Measurements from ENCODE around the gene UCK2.

UCK2 gene

DNA sequence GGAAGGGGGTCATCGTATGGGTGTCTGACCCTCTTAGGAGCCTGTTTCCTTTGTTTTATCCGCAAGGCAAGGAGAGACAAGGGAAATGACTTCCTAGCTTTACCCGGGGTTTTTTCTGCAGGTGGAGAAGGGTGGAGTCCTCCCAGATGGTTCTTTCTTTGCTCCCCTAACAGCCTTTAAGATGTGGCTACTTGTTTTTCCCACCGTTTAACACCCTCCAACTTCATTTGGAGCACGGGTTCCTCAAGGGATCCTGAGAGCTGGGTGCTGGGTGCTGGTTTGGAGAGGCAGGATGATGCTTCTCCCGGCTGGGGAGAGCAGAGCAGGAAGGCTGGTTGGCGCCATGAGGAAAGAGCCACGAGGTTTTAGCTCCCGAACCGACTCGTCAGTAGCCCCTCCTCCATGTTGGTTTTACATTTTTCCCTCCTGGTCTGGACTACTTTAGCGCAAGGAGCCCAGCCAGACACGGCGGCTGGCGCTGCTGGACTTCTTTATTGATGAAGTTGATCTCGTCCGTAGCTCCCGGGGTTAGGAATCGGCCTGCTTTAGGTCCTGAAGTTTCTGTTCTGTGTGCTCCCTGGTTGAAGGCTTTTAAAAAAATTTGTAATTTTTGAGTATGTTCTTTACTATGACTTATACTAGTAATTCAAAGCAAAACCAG is 1.4 kb downstream of the UCK2 start:
- Histone ChIP-seq H3K27me3 (ENCODE audit: control insufficient read depth in 1 of 2, insufficient read depth in 1 of 2, low read length in 2 of 2) (no peaks in the 10 kb centered on the region), H3K14ac (ENCODE audit: low read length in 2 of 2) (no peak overlapping the region), H2AFZ (ENCODE audit: low read depth, low read length) (no peak overlapping the region), H3K4ac (ENCODE audit: low read depth in 1 of 2, low read length in 2 of 2) (no peak overlapping the region), H3K4me2 (ENCODE audit: low read length, poor library complexity, severe bottlenecking) (peak overlapping the region; percentile 94), H3K9me3 (ENCODE audit: control insufficient read depth, low read length) (no peaks in the 10 kb centered on the region), H3K79me1 (replicated peaks; ENCODE audit: low read length, poor library complexity, severe bottlenecking) (no peaks in the 10 kb centered on the region), H3K27ac (ENCODE audit: low read length, poor library complexity, severe bottlenecking) (peak overlapping the region; percentile 88), H3K9ac (ENCODE audit: low read length) (peak overlapping the region; percentile 91), H3K4me3 (ENCODE audit: insufficient read depth in 1 of 2, low read depth in 1 of 2, low read length in 2 of 2) (peak overlapping the region; percentile 95 to 96), H3K23ac (ENCODE audit: low read length in 2 of 2) (no peak overlapping the region), H3K18ac (ENCODE audit: low read depth in 1 of 2, low read length in 2 of 2) (peak overlapping the region; percentile 4 to 58), H2AK5ac (ENCODE audit: low read length, severe bottlenecking) (no peak overlapping the region), H2BK12ac (ENCODE audit: low read length in 2 of 2) (no peak overlapping the region), H3K4me1 (ENCODE audit: control insufficient read depth, insufficient read depth, low read depth, low read length) (peaks cover 8% of the 10 kb centered on the region), H4K8ac (ENCODE audit: low read length) (peak overlapping the region; percentile 57), H2BK5ac (ENCODE audit: low read depth, low read length, poor library complexity, severe bottlenecking) (peak overlapping the region; percentile 37), H3K36me3 (ENCODE audit: control insufficient read depth in 1 of 2, insufficient read depth in 2 of 2, low read depth in 1 of 2, low read length in 2 of 2) (no peaks in the 10 kb centered on the region), H2BK15ac (ENCODE audit: low read depth, poor library complexity, severe bottlenecking) (no peak overlapping the region), H4K91ac (ENCODE audit: low read length) (no peak overlapping the region), H2BK120ac (ENCODE audit: low read depth, low read length) (peak overlapping the region; percentile 92)
- under 1% methylated on average over 16 of the region's 19 CpGs for WGBS
- peak; percentile 91 for DNase-seq

GRCh38 chr1:165829888-165830287 is 2.5 kb downstream of the UCK2 start:
- no peak for DNase-seq
- Histone ChIP-seq H3K23ac (ENCODE audit: low read length in 2 of 2) (no peak overlapping the region), H2AK5ac (ENCODE audit: low read length, severe bottlenecking) (peak overlapping the region; percentile 31), H3K27ac (ENCODE audit: low read length, poor library complexity, severe bottlenecking) (peak overlapping the region; percentile 21), H3K4me1 (ENCODE audit: control insufficient read depth, insufficient read depth, low read depth, low read length) (peaks cover 8% of the 10 kb centered on the region), H3K27me3 (ENCODE audit: control insufficient read depth in 1 of 2, insufficient read depth in 1 of 2, low read length in 2 of 2) (no peaks in the 10 kb centered on the region), H4K8ac (ENCODE audit: low read length) (peak overlapping the region; percentile 36), H3K4ac (ENCODE audit: low read depth in 1 of 2, low read length in 2 of 2) (no peak overlapping the region), H2BK15ac (ENCODE audit: low read depth, poor library complexity, severe bottlenecking) (no peak overlapping the region), H2BK120ac (ENCODE audit: low read depth, low read length) (no peak overlapping the region), H3K79me1 (replicated peaks; ENCODE audit: low read length, poor library complexity, severe bottlenecking) (no peaks in the 10 kb centered on the region), H2BK12ac (ENCODE audit: low read length in 2 of 2) (peak overlapping the region in 1 of 2 experiments; percentile 13), H3K9ac (ENCODE audit: low read length) (peak overlapping the region; percentile 91), H2BK5ac (ENCODE audit: low read depth, low read length, poor library complexity, severe bottlenecking) (no peak overlapping the region), H3K4me3 (ENCODE audit: insufficient read depth in 1 of 2, low read depth in 1 of 2, low read length in 2 of 2) (peak overlapping the region in 1 of 2 experiments; percentile 95), H3K14ac (ENCODE audit: low read length in 2 of 2) (no peak overlapping the region), H4K91ac (ENCODE audit: low read length) (peak overlapping the region; percentile 5), H2AFZ (ENCODE audit: low read depth, low read length) (no peak overlapping the region), H3K36me3 (ENCODE audit: control insufficient read depth in 1 of 2, insufficient read depth in 2 of 2, low read depth in 1 of 2, low read length in 2 of 2) (no peaks in the 10 kb centered on the region), H3K18ac (ENCODE audit: low read depth in 1 of 2, low read length in 2 of 2) (no peak overlapping the region), H3K4me2 (ENCODE audit: low read length, poor library complexity, severe bottlenecking) (peak overlapping the region; percentile 94), H3K9me3 (ENCODE audit: control insufficient read depth, low read length) (no peaks in the 10 kb centered on the region)
- 100% methylated on average over 2 of the region's 4 CpGs for WGBS

GRCh38 chr1:165831146-165831545 is 3.7 kb downstream of the UCK2 start:
- Histone ChIP-seq H2BK15ac (ENCODE audit: low read depth, poor library complexity, severe bottlenecking) (no peak overlapping the region), H4K8ac (ENCODE audit: low read length) (no peak overlapping the region), H2AK5ac (ENCODE audit: low read length, severe bottlenecking) (no peak overlapping the region), H2BK12ac (ENCODE audit: low read length in 2 of 2) (no peak overlapping the region), H4K91ac (ENCODE audit: low read length) (no peak overlapping the region), H3K79me1 (replicated peaks; ENCODE audit: low read length, poor library complexity, severe bottlenecking) (no peaks in the 10 kb centered on the region), H3K4me3 (ENCODE audit: insufficient read depth in 1 of 2, low read depth in 1 of 2, low read length in 2 of 2) (no peak overlapping the region), H3K27ac (ENCODE audit: low read length, poor library complexity, severe bottlenecking) (no peak overlapping the region), H3K27me3 (ENCODE audit: control insufficient read depth in 1 of 2, insufficient read depth in 1 of 2, low read length in 2 of 2) (no peaks in the 10 kb centered on the region), H3K9ac (ENCODE audit: low read length) (no peak overlapping the region), H3K4me1 (ENCODE audit: control insufficient read depth, insufficient read depth, low read depth, low read length) (peaks cover 8% of the 10 kb centered on the region), H2BK5ac (ENCODE audit: low read depth, low read length, poor library complexity, severe bottlenecking) (no peak overlapping the region), H3K36me3 (ENCODE audit: control insufficient read depth in 1 of 2, insufficient read depth in 2 of 2, low read depth in 1 of 2, low read length in 2 of 2) (no peaks in the 10 kb centered on the region), H3K9me3 (ENCODE audit: control insufficient read depth, low read length) (no peaks in the 10 kb centered on the region), H3K18ac (ENCODE audit: low read depth in 1 of 2, low read length in 2 of 2) (no peak overlapping the region), H3K4ac (ENCODE audit: low read depth in 1 of 2, low read length in 2 of 2) (no peak overlapping the region), H3K23ac (ENCODE audit: low read length in 2 of 2) (no peak overlapping the region), H3K14ac (ENCODE audit: low read length in 2 of 2) (no peak overlapping the region), H2BK120ac (ENCODE audit: low read depth, low read length) (no peak overlapping the region), H2AFZ (ENCODE audit: low read depth, low read length) (no peak overlapping the region), H3K4me2 (ENCODE audit: low read length, poor library complexity, severe bottlenecking) (no peak overlapping the region)
- DNase-seq = no peak
- WGBS = 100% methylated on average over 3 of the region's 3 CpGs

- Histone ChIP-seq H3K79me1 (replicated peaks; ENCODE audit: low read length, poor library complexity, severe bottlenecking) (no peaks in the 10 kb centered on the region), H2AK5ac (ENCODE audit: low read length, severe bottlenecking) (peak overlapping the region; percentile 42), H3K4me3 (ENCODE audit: insufficient read depth in 1 of 2, low read depth in 1 of 2, low read length in 2 of 2) (no peak overlapping the region), H4K8ac (ENCODE audit: low read length) (no peak overlapping the region), H3K9ac (ENCODE audit: low read length) (no peak overlapping the region), H3K36me3 (ENCODE audit: control insufficient read depth in 1 of 2, insufficient read depth in 2 of 2, low read depth in 1 of 2, low read length in 2 of 2) (peaks cover 0 to 6% of the 10 kb centered on the region in 2 experiments), H2AFZ (ENCODE audit: low read depth, low read length) (no peak overlapping the region), H3K4ac (ENCODE audit: low read depth in 1 of 2, low read length in 2 of 2) (no peak overlapping the region), H3K9me3 (ENCODE audit: control insufficient read depth, low read length) (no peaks in the 10 kb centered on the region), H3K4me2 (ENCODE audit: low read length, poor library complexity, severe bottlenecking) (no peak overlapping the region), H2BK12ac (ENCODE audit: low read length in 2 of 2) (no peak overlapping the region), H3K23ac (ENCODE audit: low read length in 2 of 2) (no peak overlapping the region), H3K27ac (ENCODE audit: low read length, poor library complexity, severe bottlenecking) (no peak overlapping the region), H4K91ac (ENCODE audit: low read length) (peak overlapping the region; percentile 52), H3K4me1 (ENCODE audit: control insufficient read depth, insufficient read depth, low read depth, low read length) (peaks cover 11% of the 10 kb centered on the region), H2BK15ac (ENCODE audit: low read depth, poor library complexity, severe bottlenecking) (no peak overlapping the region), H3K14ac (ENCODE audit: low read length in 2 of 2) (peak overlapping the region in 1 of 2 experiments; percentile 44), H2BK5ac (ENCODE audit: low read depth, low read length, poor library complexity, severe bottlenecking) (no peak overlapping the region), H3K18ac (ENCODE audit: low read depth in 1 of 2, low read length in 2 of 2) (no peak overlapping the region), H3K27me3 (ENCODE audit: control insufficient read depth in 1 of 2, insufficient read depth in 1 of 2, low read length in 2 of 2) (no peaks in the 10 kb centered on the region), H2BK120ac (ENCODE audit: low read depth, low read length) (no peak overlapping the region)
- DNase-seq = no peak
- 95% methylated on average over 9 of the region's 9 CpGs for WGBS
These were observed 5.5 kb downstream of the UCK2 start for GRCh38 chr1:165832902-165833301.
